Measurements from ENCODE around the gene MAN2A1.

- no peak for TF ChIP-seq POLR2A (IDR thresholded peaks at IDR 0.05; ENCODE audit: borderline replicate concordance, extremely low read depth, insufficient read depth, insufficient read length)
- no peak for TF ChIP-seq ZNF274 (IDR thresholded peaks at IDR 0.05; ENCODE audit: low read depth, low read length)
- TF ChIP-seq, protein P1, sequence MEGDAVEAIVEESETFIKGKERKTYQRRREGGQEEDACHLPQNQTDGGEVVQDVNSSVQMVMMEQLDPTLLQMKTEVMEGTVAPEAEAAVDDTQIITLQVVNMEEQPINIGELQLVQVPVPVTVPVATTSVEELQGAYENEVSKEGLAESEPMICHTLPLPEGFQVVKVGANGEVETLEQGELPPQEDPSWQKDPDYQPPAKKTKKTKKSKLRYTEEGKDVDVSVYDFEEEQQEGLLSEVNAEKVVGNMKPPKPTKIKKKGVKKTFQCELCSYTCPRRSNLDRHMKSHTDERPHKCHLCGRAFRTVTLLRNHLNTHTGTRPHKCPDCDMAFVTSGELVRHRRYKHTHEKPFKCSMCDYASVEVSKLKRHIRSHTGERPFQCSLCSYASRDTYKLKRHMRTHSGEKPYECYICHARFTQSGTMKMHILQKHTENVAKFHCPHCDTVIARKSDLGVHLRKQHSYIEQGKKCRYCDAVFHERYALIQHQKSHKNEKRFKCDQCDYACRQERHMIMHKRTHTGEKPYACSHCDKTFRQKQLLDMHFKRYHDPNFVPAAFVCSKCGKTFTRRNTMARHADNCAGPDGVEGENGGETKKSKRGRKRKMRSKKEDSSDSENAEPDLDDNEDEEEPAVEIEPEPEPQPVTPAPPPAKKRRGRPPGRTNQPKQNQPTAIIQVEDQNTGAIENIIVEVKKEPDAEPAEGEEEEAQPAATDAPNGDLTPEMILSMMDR (IDR thresholded peaks at IDR 0.05 in 2 of 3, conservative IDR thresholded peaks at IDR 0.05 in 1 of 3; ENCODE audit: borderline replicate concordance in 1 of 3, insufficient read depth in 1 of 3, low read depth in 2 of 3, low read length in 2 of 3), result no peak
- TF ChIP-seq, protein P2, sequence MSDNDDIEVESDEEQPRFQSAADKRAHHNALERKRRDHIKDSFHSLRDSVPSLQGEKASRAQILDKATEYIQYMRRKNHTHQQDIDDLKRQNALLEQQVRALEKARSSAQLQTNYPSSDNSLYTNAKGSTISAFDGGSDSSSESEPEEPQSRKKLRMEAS (IDR thresholded peaks at IDR 0.05), result no peak
- no peak for TF ChIP-seq YY1 (IDR thresholded peaks at IDR 0.05; ENCODE audit: extremely low read depth, insufficient replicate concordance, low read depth, low read length)
These were observed 11.5 kb downstream of the MAN2A1 start for GRCh38 chr5:109701252-109701651.

Measured in HCT116 (cell line).